ENCODE measurements around the gene SUPT20HL1.
"Not testable (repeated sequence)": the region's sequence is repeated elsewhere in the genome, so short reads cannot be mapped to it uniquely, and the experiment has no call there.

SUPT20HL1 gene

DNA sequence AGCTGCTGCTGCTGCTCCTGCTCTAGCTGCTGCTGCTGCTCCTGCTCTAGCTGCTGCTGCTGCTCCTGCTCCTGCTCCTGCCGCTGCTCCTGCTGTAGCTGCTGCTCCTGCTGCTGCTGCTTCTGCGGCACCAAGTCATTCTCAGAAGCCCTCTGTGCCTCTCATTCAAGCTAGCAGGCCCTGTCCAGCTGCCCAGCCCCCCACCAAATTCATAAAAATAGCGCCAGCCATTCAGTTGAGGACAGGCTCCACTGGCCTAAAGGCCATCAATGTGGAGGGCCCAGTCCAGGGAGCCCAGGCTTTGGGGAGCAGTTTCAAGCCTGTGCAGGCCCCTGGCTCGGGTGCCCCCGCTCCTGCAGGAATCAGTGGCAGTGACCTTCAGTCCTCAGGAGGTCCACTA, 3.9 kb downstream of the SUPT20HL1 start:
- TF ChIP-seq ZFX (IDR thresholded peaks at IDR 0.05; ENCODE audit: borderline replicate concordance), result no peak
- TF ChIP-seq, protein P1, sequence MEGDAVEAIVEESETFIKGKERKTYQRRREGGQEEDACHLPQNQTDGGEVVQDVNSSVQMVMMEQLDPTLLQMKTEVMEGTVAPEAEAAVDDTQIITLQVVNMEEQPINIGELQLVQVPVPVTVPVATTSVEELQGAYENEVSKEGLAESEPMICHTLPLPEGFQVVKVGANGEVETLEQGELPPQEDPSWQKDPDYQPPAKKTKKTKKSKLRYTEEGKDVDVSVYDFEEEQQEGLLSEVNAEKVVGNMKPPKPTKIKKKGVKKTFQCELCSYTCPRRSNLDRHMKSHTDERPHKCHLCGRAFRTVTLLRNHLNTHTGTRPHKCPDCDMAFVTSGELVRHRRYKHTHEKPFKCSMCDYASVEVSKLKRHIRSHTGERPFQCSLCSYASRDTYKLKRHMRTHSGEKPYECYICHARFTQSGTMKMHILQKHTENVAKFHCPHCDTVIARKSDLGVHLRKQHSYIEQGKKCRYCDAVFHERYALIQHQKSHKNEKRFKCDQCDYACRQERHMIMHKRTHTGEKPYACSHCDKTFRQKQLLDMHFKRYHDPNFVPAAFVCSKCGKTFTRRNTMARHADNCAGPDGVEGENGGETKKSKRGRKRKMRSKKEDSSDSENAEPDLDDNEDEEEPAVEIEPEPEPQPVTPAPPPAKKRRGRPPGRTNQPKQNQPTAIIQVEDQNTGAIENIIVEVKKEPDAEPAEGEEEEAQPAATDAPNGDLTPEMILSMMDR (IDR thresholded peaks at IDR 0.05), result no peak
- H3K27ac ChIP-seq, result no peak overlapping the region

DNA sequence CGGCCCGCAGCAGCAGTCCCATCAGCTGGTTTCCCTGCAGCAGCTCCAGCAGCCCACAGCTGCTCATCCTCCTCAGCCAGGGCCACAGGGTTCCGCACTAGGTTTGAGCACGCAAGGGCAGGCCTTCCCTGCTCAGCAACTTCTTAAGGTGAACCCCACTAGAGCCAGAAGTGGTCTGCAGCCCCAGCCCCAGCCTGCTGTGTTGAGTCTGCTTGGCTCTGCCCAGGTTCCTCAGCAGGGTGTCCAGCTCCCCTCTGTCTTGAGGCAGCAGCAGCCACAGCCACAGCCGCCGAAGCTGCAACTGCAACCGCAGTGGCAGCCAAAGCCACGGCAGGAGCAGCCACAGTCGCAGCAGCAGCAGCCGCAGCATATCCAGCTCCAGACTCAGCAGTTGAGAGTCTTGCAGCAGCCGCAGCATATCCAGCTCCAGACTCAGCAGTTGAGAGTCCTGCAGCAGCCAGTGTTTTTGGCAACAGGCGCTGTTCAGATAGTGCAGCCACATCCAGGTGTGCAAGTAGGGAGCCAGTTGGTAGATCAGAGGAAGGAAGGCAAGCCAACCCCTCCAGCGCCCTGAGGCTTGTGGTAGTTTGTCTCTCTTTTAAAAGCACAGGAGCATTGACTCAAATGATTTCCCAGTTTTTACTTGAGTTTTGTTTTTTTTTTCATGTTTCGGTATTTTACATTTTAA, 4.6 kb downstream of the SUPT20HL1 start:
- H3K27ac ChIP-seq, result no peak overlapping the region
- no peak for TF ChIP-seq ZFX (IDR thresholded peaks at IDR 0.05; ENCODE audit: borderline replicate concordance)
- TF ChIP-seq, protein P1 (IDR thresholded peaks at IDR 0.05), result no peak

DNA sequence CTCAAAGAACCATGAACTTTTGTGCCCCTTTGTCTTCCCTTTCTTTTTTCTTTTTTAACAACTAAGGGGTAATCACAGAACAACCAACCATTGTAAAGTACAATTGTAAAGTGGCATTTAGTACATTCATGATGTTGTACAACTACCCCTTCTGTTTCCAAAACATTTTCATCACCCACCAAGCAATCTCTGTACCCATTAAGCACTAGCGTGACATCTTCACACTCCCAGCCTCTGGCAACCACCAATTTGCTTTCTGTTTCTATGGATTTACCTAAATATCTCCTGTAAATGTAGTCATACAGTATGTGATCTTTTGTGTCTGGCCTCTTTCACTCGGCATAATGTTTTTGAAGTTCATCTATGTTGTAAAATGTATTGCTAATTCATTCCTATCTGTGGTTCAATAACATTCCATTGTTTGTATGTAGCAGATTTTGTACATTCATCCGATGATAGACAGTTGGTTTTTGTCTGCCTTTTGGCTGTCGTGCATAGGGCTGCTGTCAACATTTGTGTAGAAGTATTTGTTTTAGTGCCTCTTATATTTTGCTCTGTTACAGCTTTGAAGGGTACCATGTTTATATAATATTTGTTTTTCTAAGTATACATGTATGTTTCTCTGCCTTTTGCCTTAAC, 6.4 kb downstream of the SUPT20HL1 start:
- not testable (repeated sequence) for H3K27ac ChIP-seq

DNA sequence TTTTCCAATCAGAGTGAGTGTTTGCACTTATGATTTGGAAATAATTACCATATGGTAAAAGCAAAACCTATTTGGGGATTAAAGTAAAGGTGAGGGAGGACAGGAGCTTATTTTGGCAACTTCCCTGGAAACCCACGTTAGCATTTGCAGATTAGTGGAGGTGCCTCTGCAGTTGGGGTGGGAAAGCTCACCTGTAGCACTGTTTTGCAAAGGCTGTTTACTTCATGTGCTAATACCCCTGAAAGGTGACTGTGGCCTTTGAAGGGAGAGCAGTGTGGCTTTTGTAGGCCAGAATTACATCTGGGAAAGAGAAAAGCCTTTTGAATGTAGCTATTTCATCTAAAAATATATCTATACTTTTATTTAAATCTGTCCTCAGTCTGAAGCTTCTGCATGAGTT, 9.4 kb downstream of the SUPT20HL1 start:
- TF ChIP-seq ZFX (IDR thresholded peaks at IDR 0.05; ENCODE audit: borderline replicate concordance), result no peak
- TF ChIP-seq, protein P1 (IDR thresholded peaks at IDR 0.05), result no peak
- no peak overlapping the region for H3K27ac ChIP-seq

DNA sequence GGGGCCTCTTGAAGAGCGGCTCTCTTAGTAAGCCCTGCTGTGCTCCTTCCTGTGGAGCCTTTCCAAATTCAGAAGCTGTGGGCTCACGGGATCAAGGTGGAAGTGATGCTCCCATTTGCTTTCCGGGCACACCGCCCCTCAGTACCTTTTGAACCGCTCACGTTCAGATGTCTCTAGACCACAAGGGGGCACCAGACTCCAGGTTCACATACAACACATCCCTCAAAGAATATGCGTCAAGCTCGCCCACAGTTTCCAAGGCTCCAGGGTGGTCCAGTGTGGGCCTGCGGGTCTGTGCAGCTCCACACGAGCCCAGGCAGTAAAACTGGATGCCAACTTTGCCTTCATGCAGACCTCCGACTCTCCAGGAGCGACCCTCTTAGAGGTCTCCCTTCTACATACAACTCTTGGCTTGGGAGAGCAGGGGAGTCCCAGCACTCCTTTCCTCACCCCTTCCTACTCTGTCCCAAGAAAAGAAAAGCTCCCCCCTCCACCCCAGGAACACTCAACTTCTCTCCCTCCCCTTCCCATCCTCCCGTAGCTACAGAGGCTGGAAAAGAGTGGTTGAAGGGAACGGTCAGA, 11.0 kb downstream of the SUPT20HL1 start:
- TF ChIP-seq, protein P1 (IDR thresholded peaks at IDR 0.05), result peak; percentile 73
- TF ChIP-seq ZFX (IDR thresholded peaks at IDR 0.05; ENCODE audit: borderline replicate concordance), result no peak
- no peak overlapping the region for H3K27ac ChIP-seq

DNA sequence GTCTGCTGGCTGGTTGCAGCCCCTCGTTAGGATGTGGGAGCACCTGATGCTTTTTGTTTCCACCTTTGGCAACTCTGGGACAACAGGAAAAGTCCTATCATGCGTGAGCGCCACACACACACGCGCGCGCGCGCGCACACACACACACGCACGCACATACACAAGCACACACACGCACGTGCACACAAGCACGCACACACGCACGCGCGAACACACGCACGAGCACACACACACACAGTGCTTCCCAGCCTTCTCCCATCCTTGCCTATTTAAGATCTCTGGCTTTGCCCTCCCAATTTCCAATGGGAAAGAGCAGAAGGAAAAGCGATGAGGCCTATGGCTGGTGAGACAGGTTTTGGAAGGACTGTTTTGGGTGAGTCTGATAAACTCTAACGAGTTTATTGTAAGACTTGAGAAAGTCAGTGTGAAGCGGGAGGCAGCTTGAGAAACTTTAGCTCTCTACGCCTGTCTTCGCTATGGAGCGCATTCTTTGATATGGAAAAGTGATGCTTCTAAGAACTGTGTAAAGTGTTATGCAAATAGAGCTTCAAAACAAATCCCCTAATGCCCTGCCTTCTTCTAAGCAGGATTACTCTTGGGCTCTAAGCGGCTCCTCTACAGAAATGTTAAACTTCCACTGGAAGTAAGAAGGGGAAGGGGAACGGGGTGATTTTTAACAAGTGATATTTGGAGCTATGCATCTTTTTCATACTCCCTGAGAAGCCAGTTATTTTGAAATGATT, 11.8 kb downstream of the SUPT20HL1 start:
- no peak overlapping the region for H3K27ac ChIP-seq
- no peak for TF ChIP-seq ZFX (IDR thresholded peaks at IDR 0.05; ENCODE audit: borderline replicate concordance)

- TF ChIP-seq ZFX (IDR thresholded peaks at IDR 0.05; ENCODE audit: borderline replicate concordance), result no peak
- TF ChIP-seq, protein P1 (IDR thresholded peaks at IDR 0.05), result no peak
- H3K27ac ChIP-seq, result no peak overlapping the region
Measured at GRCh38 chrX:24375600-24376131, 15.2 kb downstream of the SUPT20HL1 start.

DNA sequence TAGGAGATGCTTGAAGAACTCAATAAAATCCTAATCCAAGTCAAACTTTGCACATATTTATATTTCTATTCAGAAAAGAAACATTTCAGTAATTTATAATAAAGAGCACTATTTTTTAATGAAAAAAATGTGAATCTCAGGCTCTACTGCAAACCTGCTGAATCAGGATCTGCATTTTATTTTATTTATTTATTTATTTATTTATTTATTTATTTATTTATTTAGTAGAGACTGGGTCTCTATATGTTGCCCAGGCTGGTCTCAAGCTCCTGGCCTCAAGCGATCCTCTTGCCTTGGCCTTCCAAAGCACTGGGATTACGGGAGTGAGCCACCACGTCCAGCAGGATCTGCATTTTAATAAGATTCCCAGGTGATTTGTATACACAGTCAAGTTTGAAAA, 16.0 kb downstream of the SUPT20HL1 start:
- H3K27ac ChIP-seq, result no peak overlapping the region

More for the DNA sequence above, 16.0 kb downstream of the SUPT20HL1 start:
- TF ChIP-seq, protein P1 (IDR thresholded peaks at IDR 0.05), result no peak
- no peak for TF ChIP-seq ZFX (IDR thresholded peaks at IDR 0.05; ENCODE audit: borderline replicate concordance)

All from 22Rv1 (cell line).